ENCODE measurements around the gene JAG2.

- TF ChIP-seq CSDC2 (CRISPR knock-in tag; IDR thresholded peaks at IDR 0.05), result no peak
- TF ChIP-seq TOX (CRISPR knock-in tag; IDR thresholded peaks at IDR 0.05; ENCODE audit: borderline replicate concordance), result no peak
- TF ChIP-seq SNAI2 (CRISPR knock-in tag; IDR thresholded peaks at IDR 0.05), result no peak
- no peak for TF ChIP-seq TCF4 (CRISPR knock-in tag; IDR thresholded peaks at IDR 0.05; ENCODE audit: borderline replicate concordance)
Observed at GRCh38 chr14:105213361-105213760, 44.8 kb upstream of the JAG2 start.
